Kidney epithelial cell (primary cell): ENCODE results near the gene FGD5. TPM values are rescaled to one million over a fixed set of nuclear protein-coding genes. Genes with fewer than 3 reads are reported as not detected.

ENCODE experiments used
- DNase-seq: peaks from one replicate; pipeline ENCODE4 v3.0.0-alpha.2; 2010; ENCODE audit warnings: low read depth
- H3K27me3 ChIP-seq: 2 replicates; pipeline ENCODE4 v1.6.0; 2011; ENCODE audit warnings: low read length; ENCODE audit not compliant: control insufficient read depth, insufficient read depth
- H3K36me3 ChIP-seq: 2 replicates; pipeline ENCODE4 v1.5.1; 2011; ENCODE audit warnings: low read length; ENCODE audit not compliant: control insufficient read depth, insufficient read depth
- H3K4me3 ChIP-seq: 2 replicates; pipeline ENCODE4 v1.5.1; 2011; ENCODE audit warnings: low read depth, mild to moderate bottlenecking, control low read depth, low read length
- CTCF ChIP-seq: IDR thresholded peaks from 2 replicates; pipeline ENCODE4 v1.5.1; 2011; ENCODE audit warnings: mild to moderate bottlenecking, moderate library complexity, low read length, control low read depth, inconsistent platforms; ENCODE audit not compliant: insufficient read depth, poor library complexity, severe bottlenecking
- total RNA-seq: library from RNA; depleted of rRNA; stranded (reverse); fragments of >200 nt; gene quantifications from 2 replicates; pipeline ENCODE4 v1.2.3, GENCODE V29; 2015

The FGD5 gene
- total RNA-seq, 1 donor from 2014 or later: 1.4 TPM

DNA sequence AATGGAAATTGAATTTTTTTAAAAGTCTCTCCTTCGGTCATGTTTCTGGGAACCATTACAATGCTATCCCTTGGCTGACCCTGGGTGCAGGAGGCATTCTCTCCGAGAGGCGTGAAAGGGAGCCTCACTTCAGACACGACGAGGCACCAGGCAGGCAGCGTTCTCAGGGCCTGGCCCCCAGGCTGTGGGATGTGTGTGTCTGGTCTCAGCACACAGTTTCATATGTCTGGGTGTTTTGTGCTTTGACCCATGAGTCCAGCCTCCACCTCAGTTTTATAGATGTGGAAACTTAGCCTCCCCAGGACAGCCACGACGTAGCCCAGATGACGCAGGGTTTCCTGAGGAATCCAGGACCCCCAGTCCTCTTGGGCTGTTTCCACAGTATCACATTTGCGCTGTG is 34.0 kb downstream of the FGD5 start:
- H3K27me3 ChIP-seq: peaks cover 8% of the 10 kb centered on the region
- no peak for TF ChIP-seq CTCF
- DNase-seq: no peak
- H3K4me3 ChIP-seq: no peak overlapping the region
- no peaks in the 10 kb centered on the region for H3K36me3 ChIP-seq

DNA sequence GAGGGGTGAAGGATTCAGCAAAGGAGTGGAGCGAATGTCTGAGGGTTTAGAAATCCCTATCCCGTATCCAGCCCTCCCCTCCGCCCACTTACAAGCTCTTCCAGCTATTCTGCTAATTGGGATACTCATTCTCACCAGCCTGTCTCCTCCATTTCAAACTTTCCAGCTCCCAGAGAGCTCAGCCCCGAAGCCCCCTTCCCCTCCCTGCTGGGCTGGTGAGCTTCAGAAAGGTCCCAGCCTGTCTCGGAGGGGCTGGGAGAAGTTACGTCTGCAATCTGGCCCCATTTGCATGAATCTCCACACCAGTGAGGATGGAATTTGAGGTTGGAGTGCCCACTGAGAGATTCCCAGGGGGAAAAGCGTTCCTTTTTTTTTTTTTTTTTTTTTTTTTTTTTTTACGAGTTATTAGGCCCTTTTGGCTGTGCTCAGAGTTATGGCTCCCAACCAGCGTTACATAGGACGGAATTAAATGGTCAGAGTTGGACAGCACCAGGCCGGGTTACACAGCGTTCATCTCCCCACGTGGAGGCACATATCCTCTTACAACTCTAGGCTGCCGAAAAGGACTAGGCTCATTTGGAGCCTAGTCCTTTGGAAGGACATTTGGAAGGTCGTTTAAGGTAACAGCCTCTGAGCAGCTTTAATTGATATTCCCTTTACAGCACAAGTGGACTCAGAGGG is 34.6 kb downstream of the FGD5 start:
- DNase-seq: no peak
- H3K36me3 ChIP-seq: no peaks in the 10 kb centered on the region
- TF ChIP-seq CTCF: no peak
- peaks cover 6% of the 10 kb centered on the region for H3K27me3 ChIP-seq
- H3K4me3 ChIP-seq: no peak overlapping the region

DNA sequence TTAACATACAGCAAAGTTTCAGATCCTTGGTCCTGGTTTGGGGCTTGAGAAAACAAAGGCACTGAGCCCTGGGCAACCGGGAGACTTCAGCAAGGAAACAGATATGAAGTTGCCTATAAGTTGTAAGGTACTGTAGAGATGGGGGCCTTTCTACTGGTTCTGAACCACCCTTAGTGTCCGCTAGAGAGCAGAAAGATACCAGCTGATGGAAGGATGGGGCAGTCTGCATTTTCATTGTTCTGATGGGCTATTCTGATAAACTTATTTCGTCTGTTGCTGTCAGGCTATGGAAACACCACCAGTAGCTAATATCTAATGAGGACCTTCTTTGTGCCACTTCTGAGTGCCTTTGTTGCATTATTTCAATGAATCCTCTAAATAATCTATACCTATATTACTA is 38.7 kb downstream of the FGD5 start:
- H3K36me3 ChIP-seq: no peaks in the 10 kb centered on the region
- no peak for TF ChIP-seq CTCF
- DNase-seq: no peak
- H3K4me3 ChIP-seq: no peak overlapping the region
- peaks cover 3% of the 10 kb centered on the region for H3K27me3 ChIP-seq

- H3K27me3 ChIP-seq: peaks cover 4% of the 10 kb centered on the region
- no peak for DNase-seq
- H3K4me3 ChIP-seq: no peak overlapping the region
- H3K36me3 ChIP-seq: no peaks in the 10 kb centered on the region
- no peak for TF ChIP-seq CTCF
Measured at GRCh38 chr3:14858105-14858504, 39.3 kb downstream of the FGD5 start.

DNA sequence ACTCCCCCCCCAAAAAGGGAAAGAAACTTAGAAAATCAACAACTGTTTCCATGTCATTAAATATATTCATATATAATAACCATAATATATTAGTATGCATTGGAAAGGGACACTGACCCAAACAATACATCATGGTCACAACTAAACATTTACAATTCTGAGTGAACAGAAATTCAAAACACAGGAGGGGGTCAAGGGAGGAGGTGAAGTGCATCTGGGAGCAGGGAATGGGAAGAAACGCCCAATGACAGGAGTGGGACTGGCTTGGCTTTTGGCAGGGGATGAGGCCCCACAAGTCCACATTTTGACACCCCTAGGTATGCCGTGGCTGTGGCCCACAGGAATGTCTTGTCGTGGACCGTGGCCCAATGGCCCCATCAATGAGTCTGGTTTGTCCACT is 41.1 kb downstream of the FGD5 start:
- Histone ChIP-seq H3K4me3 (no peak overlapping the region), H3K36me3 (no peaks in the 10 kb centered on the region), H3K27me3 (peaks cover 2% of the 10 kb centered on the region)
- no peak for DNase-seq
- no peak for TF ChIP-seq CTCF

- Histone ChIP-seq H3K36me3 (no peaks in the 10 kb centered on the region), H3K4me3 (no peak overlapping the region), H3K27me3 (peaks cover 3% of the 10 kb centered on the region)
- DNase-seq: no peak
- TF ChIP-seq CTCF: no peak
Measured at GRCh38 chr3:14861031-14861430, 42.3 kb downstream of the FGD5 start.
